Upper lobe of left lung (tissue), 4 donors: ENCODE results near the gene ARHGAP36.

ENCODE experiments used
- CTCF ChIP-seq, 6 experiments: fragments of 450-650 bp in 4 of 6; fragments of 200-600 bp in 2 of 6; sonication (generic) in 2 of 6; IDR thresholded peaks; one replicate each; pipeline ENCODE4 v1.5.1; 2016 to 2019; ENCODE audit warnings: antibody characterized with exemption in 6 of 6
- EP300 ChIP-seq, 4 donors: sonication (generic); formaldehyde crosslinking; IDR thresholded peaks; one replicate each; pipeline ENCODE4 v1.5.1; 2017; ENCODE audit warnings: antibody characterized with exemption in 4 of 4, control low read depth in 2 of 4
- POLR2A ChIP-seq, 4 donors: fragments of 450-650 bp; IDR thresholded peaks; one replicate each; pipeline ENCODE4 v1.5.1; 2016 to 2017; ENCODE audit warnings: antibody characterized with exemption in 4 of 4, mild to moderate bottlenecking in 2 of 4

GRCh38 chrX:131073607-131074006 lies 15.5 kb downstream of the ARHGAP36 start:
- TF ChIP-seq POLR2A (IDR thresholded peaks at IDR 0.05) = no peak
- TF ChIP-seq EP300 (IDR thresholded peaks at IDR 0.05) = no peak
- TF ChIP-seq CTCF (IDR thresholded peaks at IDR 0.05) = no peak
